AG09319 (cell line): ENCODE results near the gene HDGFL3.

Source experiments
- DNase-seq: peaks from one replicate; pipeline ENCODE4 v3.0.0-alpha.2; 2010; ENCODE audit warnings: low read depth; ENCODE audit errors: extremely low read depth
- CTCF ChIP-seq: IDR thresholded peaks from 2 replicates; pipeline ENCODE4 v1.5.1; 2011; ENCODE audit warnings: low read depth, mild to moderate bottlenecking, inconsistent platforms, low read length, moderate library complexity

HDGFL3 gene

GRCh38 chr15:83205725-83206324 is 1.8 kb downstream of the HDGFL3 start:
- no peak for DNase-seq
- no peak for TF ChIP-seq CTCF

GRCh38 chr15:83204697-83205096 is 2.9 kb downstream of the HDGFL3 start:
- TF ChIP-seq CTCF: no peak
- DNase-seq: no peak

- no peak for TF ChIP-seq CTCF
- DNase-seq: no peak
These were observed 4.1 kb downstream of the HDGFL3 start for GRCh38 chr15:83203543-83203942.

GRCh38 chr15:83200589-83200988 is 7.0 kb downstream of the HDGFL3 start:
- no peak for TF ChIP-seq CTCF
- DNase-seq: no peak

GRCh38 chr15:83200162-83200561 is 7.5 kb downstream of the HDGFL3 start:
- no peak for DNase-seq
- no peak for TF ChIP-seq CTCF

GRCh38 chr15:83199288-83199687 is 8.3 kb downstream of the HDGFL3 start:
- no peak for TF ChIP-seq CTCF

GRCh38 chr15:83198476-83198875 is 9.1 kb downstream of the HDGFL3 start:
- no peak for TF ChIP-seq CTCF

More at GRCh38 chr15:83199288-83199687, 8.3 kb downstream of the HDGFL3 start:
- DNase-seq: no peak

More at GRCh38 chr15:83198476-83198875, 9.1 kb downstream of the HDGFL3 start:
- DNase-seq: no peak
